Activated CD4-positive, alpha-beta T cell treated with anti-CD3 and anti-CD28 coated beads for 4 hours (primary cell): Measurements from ENCODE around the gene RHEBL1.

ENCODE experiments used
- DNase-seq, 2 donors: peaks; one replicate each; pipeline ENCODE4 v3.0.0-alpha.2; 2020

RHEBL1 gene

GRCh38 chr12:49052451-49053208, 17.1 kb downstream of the RHEBL1 start:
- DNase-seq, result no peak

- no peak for DNase-seq
Observed at GRCh38 chr12:49051777-49052438, 17.9 kb downstream of the RHEBL1 start.

- DNase-seq, result no peak
Observed at GRCh38 chr12:49051373-49051764, 18.4 kb downstream of the RHEBL1 start.

- DNase-seq, result no peak
Observed at GRCh38 chr12:49050507-49051372, 19.0 kb downstream of the RHEBL1 start.

GRCh38 chr12:49049566-49050224, 20.1 kb downstream of the RHEBL1 start:
- no peak for DNase-seq

GRCh38 chr12:49048953-49049352, 20.8 kb downstream of the RHEBL1 start:
- no peak for DNase-seq

- no peak for DNase-seq
Observed at GRCh38 chr12:49046129-49046895, 23.5 kb downstream of the RHEBL1 start.

- DNase-seq, result no peak
Observed at GRCh38 chr12:49044660-49045059, 25.1 kb downstream of the RHEBL1 start.

- peak; percentile 76 to 82 for DNase-seq
Observed at GRCh38 chr12:49043856-49044258, 25.9 kb downstream of the RHEBL1 start.

GRCh38 chr12:49043241-49043640, 26.5 kb downstream of the RHEBL1 start:
- no peak for DNase-seq

GRCh38 chr12:49041881-49042484, 27.8 kb downstream of the RHEBL1 start:
- DNase-seq, result no peak

GRCh38 chr12:49041036-49041880, 28.5 kb downstream of the RHEBL1 start:
- no peak for DNase-seq

GRCh38 chr12:49040364-49040855, 29.4 kb downstream of the RHEBL1 start:
- DNase-seq, result no peak

- no peak for DNase-seq
Observed at GRCh38 chr12:49039421-49040363, 30.1 kb downstream of the RHEBL1 start.

- no peak for DNase-seq
Observed at GRCh38 chr12:49038291-49038955, 31.4 kb downstream of the RHEBL1 start.

GRCh38 chr12:49037947-49038237, 31.9 kb downstream of the RHEBL1 start:
- no peak for DNase-seq

GRCh38 chr12:49037111-49037946, 32.5 kb downstream of the RHEBL1 start:
- DNase-seq, result no peak

GRCh38 chr12:49036029-49036428, 33.8 kb downstream of the RHEBL1 start:
- no peak for DNase-seq
